GM19023 (cell line): ENCODE results near the gene TOMT.

Experiments
- ATAC-seq: cut with Tn5 transposase; IDR thresholded peaks from one replicate; pipeline ENCODE4 v1.9.1; 2021; ENCODE audit warnings: mild to moderate bottlenecking, moderate library complexity; ENCODE audit not compliant: unreplicated experiment

The TOMT gene

GRCh38 chr11:72105888-72106287 is at the start of gene TOMT:
TOMT (plus strand) TSS chr11:72105924; CDS start chr11:72105952, 28 bp downstream.
- no peak for ATAC-seq

- ATAC-seq, result no peak
Observed at GRCh38 chr11:72058416-72059034, 47.2 kb upstream of the TOMT start.

- ATAC-seq, result no peak
Observed at GRCh38 chr11:72061739-72062396, 43.9 kb upstream of the TOMT start.

GRCh38 chr11:72066855-72067254 is 38.9 kb upstream of the TOMT start:
- ATAC-seq, result no peak

GRCh38 chr11:72067266-72067665 is 38.5 kb upstream of the TOMT start:
- no peak for ATAC-seq

GRCh38 chr11:72067676-72068075 is 38.0 kb upstream of the TOMT start:
- no peak for ATAC-seq

- ATAC-seq, result no peak
Observed at GRCh38 chr11:72069200-72069599, 36.5 kb upstream of the TOMT start.

- ATAC-seq, result no peak
Observed at GRCh38 chr11:72069787-72070251, 35.9 kb upstream of the TOMT start.

- no peak for ATAC-seq
Observed at GRCh38 chr11:72070491-72070890, 35.2 kb upstream of the TOMT start.

GRCh38 chr11:72072348-72072747 is 33.4 kb upstream of the TOMT start:
- no peak for ATAC-seq

- ATAC-seq, result no peak
Observed at GRCh38 chr11:72075109-72075508, 30.6 kb upstream of the TOMT start.

GRCh38 chr11:72075756-72076155 is 30.0 kb upstream of the TOMT start:
- ATAC-seq, result no peak

- ATAC-seq, result no peak
Observed at GRCh38 chr11:72078477-72078876, 27.2 kb upstream of the TOMT start.

- peak; percentile 35 for ATAC-seq
Observed at GRCh38 chr11:72079819-72080325, 25.9 kb upstream of the TOMT start.

- peak; percentile 95 for ATAC-seq
Observed at GRCh38 chr11:72080326-72081183, 25.2 kb upstream of the TOMT start, which contains the start of the genes LRRC51 and NUMA1. LRRC51 (plus strand) TSS chr11:72080850; CDS start chr11:72089084, 8,234 bp downstream. NUMA1 (minus strand) TSS chr11:72080542; CDS start chr11:72035943, 44,599 bp downstream.

GRCh38 chr11:72081184-72081644 is 24.5 kb upstream of the TOMT start:
- ATAC-seq, result no peak

GRCh38 chr11:72081821-72082453 is 23.8 kb upstream of the TOMT start:
- no peak for ATAC-seq

GRCh38 chr11:72083414-72083813 is 22.3 kb upstream of the TOMT start:
- no peak for ATAC-seq

GRCh38 chr11:72084076-72084475 is 21.6 kb upstream of the TOMT start:
- ATAC-seq, result no peak

GRCh38 chr11:72084965-72085364 is 20.8 kb upstream of the TOMT start:
- no peak for ATAC-seq
